Measurements from ENCODE around the gene SF1.

DNA sequence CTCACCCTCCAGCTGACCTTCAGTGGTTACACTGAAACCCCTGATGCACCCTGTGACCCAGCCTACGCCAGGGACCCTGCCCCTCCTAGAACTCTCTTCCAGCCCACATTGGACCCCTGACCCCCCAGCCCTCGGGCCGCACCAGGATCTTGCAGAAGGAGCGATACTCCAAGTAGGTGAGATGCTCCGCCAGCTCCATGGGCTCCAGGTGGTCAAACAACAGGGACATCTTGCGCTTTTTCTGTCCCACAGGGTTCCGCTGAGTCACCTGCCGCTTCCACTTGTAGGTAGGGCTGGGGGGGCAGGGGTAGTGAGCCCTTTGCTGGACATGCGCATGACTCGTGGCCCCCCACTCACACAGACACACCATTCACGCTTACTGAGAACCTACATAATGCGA, 38.5 kb downstream of the SF1 start:
- TF ChIP-seq EZH2 (IDR thresholded peaks at IDR 0.05; ENCODE audit: insufficient read depth, poor library complexity, severe bottlenecking), result no peak
- TF ChIP-seq EZH2phosphoT487 (IDR thresholded peaks at IDR 0.05; ENCODE audit: insufficient read depth, low read depth), result no peak
